ENCODE results near the gene RC3H2. TPM values are rescaled to one million over a fixed set of nuclear protein-coding genes. Genes with fewer than 3 reads are reported as not detected.
A peak's percentile ranks its signal among the peaks of the same experiment; 100 is the strongest.

The RC3H2 gene
- total and polyA plus RNA-seq, 2 of the 13 experiments (the other 11 are each of a cell fraction or from before 2014, with no cell fraction given), result 21.0 to 36.4 TPM

- TF ChIP-seq ZNF431 (CRISPR knock-in tag; IDR thresholded peaks at IDR 0.05; ENCODE audit: borderline replicate concordance, low read depth), result no peak
- no peak; the same call in 1 of the 2 replicates for TF ChIP-seq ONECUT2 (CRISPR knock-in tag; IDR thresholded peaks at IDR 0.05)
- no peak for TF ChIP-seq MTA3 (CRISPR knock-in tag; IDR thresholded peaks at IDR 0.05)
- TF ChIP-seq MXD1 (CRISPR knock-in tag; IDR thresholded peaks at IDR 0.05), result peak; percentile 80
- TF ChIP-seq KDM2A (CRISPR knock-in tag; IDR thresholded peaks at IDR 0.05; ENCODE audit: borderline replicate concordance, low read depth), result peak; percentile 55; the same call in 1 of the 2 replicates
- TF ChIP-seq FOSL2 (CRISPR knock-in tag; IDR thresholded peaks at IDR 0.05), result no peak
- no peak for TF ChIP-seq BATF2 (CRISPR knock-in tag; IDR thresholded peaks at IDR 0.05)
- TF ChIP-seq MLXIP (CRISPR knock-in tag; IDR thresholded peaks at IDR 0.05; ENCODE audit: borderline replicate concordance), result no peak
- TF ChIP-seq RBAK (CRISPR knock-in tag; IDR thresholded peaks at IDR 0.05), result no peak
- no peak for TF ChIP-seq ZHX1 (CRISPR knock-in tag; IDR thresholded peaks at IDR 0.05; ENCODE audit: low read depth)
- TF ChIP-seq CSRNP1 (CRISPR knock-in tag; IDR thresholded peaks at IDR 0.05), result no peak
- TF ChIP-seq FOXC1 (CRISPR knock-in tag; IDR thresholded peaks at IDR 0.05; ENCODE audit: borderline replicate concordance), result no peak
- TF ChIP-seq KDM6A (CRISPR knock-in tag; IDR thresholded peaks at IDR 0.05; ENCODE audit: low read depth), result no peak
- peak; percentile 36 for TF ChIP-seq PHF5A (CRISPR knock-in tag; IDR thresholded peaks at IDR 0.05; ENCODE audit: low read depth, unreplicated experiment)
- TF ChIP-seq NR2F6 (IDR thresholded peaks at IDR 0.05), result no peak
- TF ChIP-seq NR2F6 (CRISPR knock-in tag; IDR thresholded peaks at IDR 0.05), result no peak; the same call in 1 of the 2 replicates
- peak; percentile 93 for TF ChIP-seq SPEN (CRISPR knock-in tag; IDR thresholded peaks at IDR 0.05; ENCODE audit: low read depth)
- no peak for TF ChIP-seq ERF (CRISPR knock-in tag; IDR thresholded peaks at IDR 0.05)
- TF ChIP-seq ELK4 (CRISPR knock-in tag; IDR thresholded peaks at IDR 0.05; ENCODE audit: borderline replicate concordance), result no peak
- no peak for TF ChIP-seq ZNF251 (CRISPR knock-in tag; IDR thresholded peaks at IDR 0.05)
Observed at GRCh38 chr9:122904823-122905710, at the start of gene RC3H2 (continued).
